Measurements from ENCODE around the gene RAP1GAP2.
A peak's percentile ranks its signal among the peaks of the same experiment; 100 is the strongest.
"Not testable (repeated sequence)": the region's sequence is repeated elsewhere in the genome, so short reads cannot be mapped to it uniquely, and the experiment has no call there.

The RAP1GAP2 gene

DNA sequence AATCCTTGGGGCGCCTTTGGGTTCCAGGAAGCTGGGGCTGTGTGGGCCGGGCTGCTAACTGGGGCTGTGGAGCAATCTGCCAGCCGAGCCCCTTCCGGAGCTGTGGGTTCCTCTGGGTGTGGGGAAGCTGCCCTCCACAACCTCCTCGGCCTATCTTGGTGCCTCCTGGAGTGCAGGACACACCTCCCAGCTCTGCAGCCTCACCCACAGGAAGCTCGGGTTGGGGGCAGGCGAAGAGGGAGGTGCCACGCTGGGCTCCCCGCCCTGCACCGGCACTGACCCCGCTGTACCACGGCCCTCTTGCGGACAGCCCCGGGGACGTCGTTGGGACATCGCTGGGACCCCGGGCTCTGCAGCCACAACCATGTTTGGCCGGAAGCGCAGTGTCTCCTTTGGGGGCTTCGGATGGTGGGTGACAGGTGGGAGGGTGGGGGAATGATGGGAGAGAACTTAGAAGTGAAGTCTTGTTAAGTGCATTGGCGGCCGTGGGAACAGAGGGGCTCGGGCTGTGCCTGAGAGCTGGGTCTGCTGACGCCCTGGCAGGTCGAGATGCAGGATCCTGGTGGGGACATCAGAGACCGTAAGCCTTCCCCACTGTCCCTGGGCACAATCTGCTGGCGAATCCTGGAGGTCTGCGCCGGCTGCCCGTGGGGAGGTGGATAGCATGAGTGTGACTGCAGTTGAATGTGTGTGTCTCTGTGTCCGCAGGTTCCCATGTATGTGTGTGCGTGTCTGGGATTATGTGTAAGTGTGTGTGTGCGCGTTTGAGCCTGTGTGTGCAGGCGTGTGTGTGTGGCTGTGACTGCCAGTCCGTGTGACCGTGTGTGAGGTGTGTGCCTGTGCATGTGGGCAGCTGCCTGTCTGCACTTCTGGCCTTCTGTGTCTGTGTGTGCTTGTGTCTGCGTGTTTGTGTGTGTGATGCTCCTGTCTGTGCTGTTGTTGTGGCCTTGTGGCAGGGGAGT is at the start of gene RAP1GAP2:
Gene RAP1GAP2 (plus strand): TSS at position 275 of the 962 bp plus-strand sequence. CDS start 90 bp downstream, at position 365.
- no peak for DNase-seq (ENCODE audit: low read depth, low spot score)

DNA sequence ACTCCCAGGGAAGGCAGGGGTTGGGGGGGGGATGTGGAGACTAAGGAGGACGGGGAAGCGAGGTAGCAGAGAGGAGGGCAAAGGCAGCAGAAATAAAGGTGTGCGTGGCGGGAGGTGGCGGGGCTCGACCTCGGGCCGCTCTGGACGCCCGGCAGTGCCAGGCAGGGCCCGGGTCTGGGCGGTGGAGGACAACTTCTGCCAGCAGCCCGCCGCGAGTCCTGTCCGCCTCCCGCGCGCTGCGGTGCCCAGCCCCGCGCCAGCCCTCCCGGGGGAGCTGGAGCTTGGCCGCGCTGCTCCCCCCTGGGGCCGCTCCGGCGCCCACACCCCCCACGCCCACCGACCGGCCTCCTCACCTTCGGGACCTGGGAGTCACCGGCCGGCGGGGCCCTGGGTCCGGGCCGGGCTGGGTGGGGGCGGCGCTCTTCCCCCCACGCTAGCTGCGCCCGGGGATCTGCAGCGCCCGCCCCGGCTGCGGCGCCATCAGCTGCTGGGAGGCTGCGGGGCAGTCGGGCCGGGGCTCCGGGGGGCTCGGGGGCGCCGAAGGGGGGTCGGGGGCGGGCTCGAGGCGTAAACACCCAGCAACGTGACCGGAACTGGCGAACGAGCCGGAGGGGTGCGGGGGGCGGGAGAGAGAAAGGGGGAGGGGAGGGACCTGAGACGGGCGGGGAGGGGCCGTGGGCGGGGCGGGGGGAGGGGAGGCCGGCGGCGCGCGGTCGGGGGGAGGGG is 47.0 kb upstream of the RAP1GAP2 start, which contains the start of gene CCDC92B:
Gene CCDC92B (minus strand): TSS at position 595 of the 726 bp plus-strand sequence. CDS start 14,507 bp downstream, outside the sequence.
- no peak for DNase-seq (ENCODE audit: low read depth, low spot score)

- peak; percentile 24 for DNase-seq (ENCODE audit: low read depth, low spot score)
These were observed 46.5 kb upstream of the RAP1GAP2 start for GRCh38 chr17:2749784-2750181.

GRCh38 chr17:2750721-2751120 is 45.5 kb upstream of the RAP1GAP2 start:
- no peak for DNase-seq (ENCODE audit: low read depth, low spot score)

DNA sequence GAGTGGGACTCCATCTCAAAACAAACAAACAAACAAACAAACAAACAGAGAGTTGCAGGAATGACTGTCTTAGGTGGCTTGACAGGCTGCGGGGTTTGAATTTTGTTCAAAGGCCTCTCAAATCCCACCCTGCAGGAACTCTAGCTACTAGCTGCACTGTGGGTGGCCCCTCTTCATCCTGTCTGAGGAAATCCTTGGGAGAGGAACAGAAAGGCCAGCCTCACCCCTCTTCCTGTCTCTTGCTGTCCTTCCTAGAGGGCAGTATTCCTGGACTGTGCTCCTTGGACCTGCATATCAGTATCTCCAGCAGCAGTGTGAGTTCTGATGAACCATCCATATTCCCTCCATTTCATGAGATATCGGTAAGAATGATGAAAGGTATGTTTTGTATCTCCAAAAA is 44.7 kb upstream of the RAP1GAP2 start:
- no peak for DNase-seq (ENCODE audit: low read depth, low spot score)

GRCh38 chr17:2755891-2756724 is 40.1 kb upstream of the RAP1GAP2 start:
- DNase-seq (ENCODE audit: low read depth, low spot score): no peak

- no peak for DNase-seq (ENCODE audit: low read depth, low spot score)
These were observed 37.4 kb upstream of the RAP1GAP2 start for GRCh38 chr17:2758870-2759269.

GRCh38 chr17:2770129-2770528 is 26.1 kb upstream of the RAP1GAP2 start:
- no peak for DNase-seq (ENCODE audit: low read depth, low spot score)

DNA sequence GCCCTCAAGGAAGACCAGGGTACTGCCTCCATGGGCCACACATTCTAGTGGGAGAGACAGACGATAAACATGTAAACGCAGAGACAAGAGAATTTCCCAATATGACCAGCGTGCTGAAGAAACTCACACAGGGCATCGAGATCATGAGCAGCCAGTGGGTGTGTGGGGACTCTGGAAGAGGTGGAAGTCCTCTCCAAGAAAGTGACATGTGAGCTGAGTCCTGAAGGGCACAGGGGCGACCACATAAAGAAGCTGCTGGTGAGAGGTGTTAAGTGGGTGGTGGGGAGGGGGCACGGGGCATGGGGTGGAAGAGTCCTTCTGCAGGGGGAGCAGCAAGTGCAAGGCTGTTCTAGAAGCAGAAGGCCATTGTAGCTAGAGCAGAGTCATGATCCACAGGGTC is 21.0 kb upstream of the RAP1GAP2 start:
- no peak for DNase-seq (ENCODE audit: low read depth, low spot score)

GRCh38 chr17:2776589-2777241 is 19.5 kb upstream of the RAP1GAP2 start:
- no peak for DNase-seq (ENCODE audit: low read depth, low spot score)

GRCh38 chr17:2777242-2777867 is 18.9 kb upstream of the RAP1GAP2 start:
- DNase-seq (ENCODE audit: low read depth, low spot score): no peak

DNA sequence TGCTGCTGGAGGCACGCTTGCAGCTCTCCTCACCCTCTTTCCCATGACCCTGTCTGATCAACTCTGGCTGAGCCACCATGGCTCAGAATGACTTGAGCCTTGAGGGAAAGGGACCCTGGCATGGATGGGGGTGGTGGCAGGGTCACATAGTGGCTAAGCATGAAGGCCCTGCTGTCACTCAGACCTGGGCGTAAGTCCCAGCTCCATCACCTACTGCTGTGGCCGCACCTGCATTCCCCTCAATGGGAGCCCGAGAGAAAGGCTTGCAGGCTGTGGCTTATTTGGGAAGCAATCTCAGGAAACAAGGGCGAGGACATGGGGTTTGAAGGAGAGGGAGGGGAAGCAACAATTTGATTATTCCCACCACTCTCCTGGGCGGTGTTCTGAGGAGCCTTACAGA is 17.7 kb upstream of the RAP1GAP2 start:
- no peak for DNase-seq (ENCODE audit: low read depth, low spot score)

GRCh38 chr17:2779545-2779944 is 16.7 kb upstream of the RAP1GAP2 start:
- DNase-seq (ENCODE audit: low read depth, low spot score): no peak

DNA sequence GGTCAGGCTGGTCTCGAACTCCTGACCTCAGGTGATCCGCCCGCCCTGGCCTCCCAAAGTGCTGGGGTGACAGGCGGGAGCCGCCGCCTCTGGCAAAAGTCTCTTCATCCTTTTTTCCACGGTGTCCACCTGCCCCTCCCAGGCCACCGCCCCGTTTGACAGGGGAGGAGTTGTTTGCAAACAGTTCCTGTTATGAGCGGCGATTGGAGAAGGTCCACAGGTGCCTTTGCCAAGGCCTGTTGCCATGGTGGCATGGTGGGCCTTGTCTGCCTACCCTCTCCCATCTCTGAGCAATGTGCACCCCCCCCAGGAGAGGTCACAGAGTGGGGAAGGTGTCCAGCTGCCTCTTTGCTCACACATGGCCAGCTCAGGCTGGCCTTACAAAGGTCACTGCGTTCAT is 16.0 kb upstream of the RAP1GAP2 start:
- no peak for DNase-seq (ENCODE audit: low read depth, low spot score)

GRCh38 chr17:2780931-2781454 is 15.2 kb upstream of the RAP1GAP2 start:
- no peak for DNase-seq (ENCODE audit: low read depth, low spot score)

DNA sequence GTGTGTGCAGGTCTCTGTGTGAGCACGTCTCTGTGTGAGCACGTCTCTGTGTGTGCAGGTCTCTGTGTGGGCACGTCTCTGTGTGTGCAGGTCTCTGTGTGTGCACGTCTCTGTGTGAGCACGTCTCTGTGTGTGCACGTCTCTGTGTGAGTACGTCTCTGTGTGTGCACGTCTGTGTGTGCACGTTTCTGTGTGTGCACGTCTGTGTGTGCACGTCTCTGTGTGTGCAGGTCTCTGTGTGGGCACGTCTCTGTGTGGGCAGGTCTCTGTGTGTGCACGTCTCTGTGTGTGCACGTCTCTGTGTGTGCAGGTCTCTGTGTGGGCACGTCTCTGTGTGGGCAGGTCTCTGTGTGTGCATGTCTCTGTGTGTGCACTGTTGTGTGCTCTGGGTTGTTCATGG is 14.6 kb upstream of the RAP1GAP2 start:
- DNase-seq (ENCODE audit: low read depth, low spot score): not testable (repeated sequence)

GRCh38 chr17:2782055-2782454 is 14.2 kb upstream of the RAP1GAP2 start:
- DNase-seq (ENCODE audit: low read depth, low spot score): no peak

- no peak for DNase-seq (ENCODE audit: low read depth, low spot score)
These were observed 12.8 kb upstream of the RAP1GAP2 start for GRCh38 chr17:2783310-2784030.

GRCh38 chr17:2784864-2785263 is 11.4 kb upstream of the RAP1GAP2 start:
- no peak for DNase-seq (ENCODE audit: low read depth, low spot score)

GRCh38 chr17:2785376-2785775 is 10.9 kb upstream of the RAP1GAP2 start:
- DNase-seq (ENCODE audit: low read depth, low spot score): not testable (repeated sequence)
